ENCODE measurements around the gene KCNQ1.

Gene KCNQ1

GRCh38 chr11:2803186-2804091 lies 358.6 kb downstream of the KCNQ1 start:
- no peaks in the 10 kb centered on the region for H3K9me3 ChIP-seq
- no peak overlapping the region for H3K4me3 ChIP-seq (ENCODE audit: low read depth, low read length)
- no peak for TF ChIP-seq CTCF (IDR thresholded peaks at IDR 0.05; ENCODE audit: low read depth, low read length)
- DNase-seq, result peak; percentile 0
- H3K4me1 ChIP-seq, result no peaks in the 10 kb centered on the region
- H3K36me3 ChIP-seq, result no peaks in the 10 kb centered on the region
- no peaks in the 10 kb centered on the region for H3K27me3 ChIP-seq

- no peak for TF ChIP-seq CTCF (IDR thresholded peaks at IDR 0.05; ENCODE audit: low read depth, low read length)
- no peak overlapping the region for H3K4me3 ChIP-seq (ENCODE audit: low read depth, low read length)
- no peaks in the 10 kb centered on the region for H3K4me1 ChIP-seq
- no peaks in the 10 kb centered on the region for H3K27me3 ChIP-seq
- H3K9me3 ChIP-seq, result no peaks in the 10 kb centered on the region
- DNase-seq, result no peak
- no peaks in the 10 kb centered on the region for H3K36me3 ChIP-seq
Observed at GRCh38 chr11:2804189-2804588, 359.4 kb downstream of the KCNQ1 start.

- Histone ChIP-seq H3K36me3 (no peaks in the 10 kb centered on the region), H3K9me3 (no peaks in the 10 kb centered on the region), H3K27me3 (no peaks in the 10 kb centered on the region), H3K4me1 (no peaks in the 10 kb centered on the region), H3K4me3 (ENCODE audit: low read depth, low read length) (no peak overlapping the region)
- TF ChIP-seq CTCF (IDR thresholded peaks at IDR 0.05; ENCODE audit: low read depth, low read length), result no peak
- no peak for DNase-seq
Observed at GRCh38 chr11:2804701-2805387, 360.0 kb downstream of the KCNQ1 start.

GRCh38 chr11:2805388-2806056 lies 360.7 kb downstream of the KCNQ1 start:
- no peak for DNase-seq
- Histone ChIP-seq H3K4me1 (no peaks in the 10 kb centered on the region), H3K36me3 (no peaks in the 10 kb centered on the region)

GRCh38 chr11:2806351-2807024 lies 361.7 kb downstream of the KCNQ1 start:
- TF ChIP-seq CTCF (IDR thresholded peaks at IDR 0.05; ENCODE audit: low read depth, low read length), result no peak
- no peaks in the 10 kb centered on the region for H3K9me3 ChIP-seq
- H3K36me3 ChIP-seq, result no peaks in the 10 kb centered on the region
- DNase-seq, result peak; percentile 2
- no peaks in the 10 kb centered on the region for H3K27me3 ChIP-seq
- H3K4me3 ChIP-seq (ENCODE audit: low read depth, low read length), result no peak overlapping the region
- no peaks in the 10 kb centered on the region for H3K4me1 ChIP-seq

More at GRCh38 chr11:2805388-2806056, 360.7 kb downstream of the KCNQ1 start:
- Histone ChIP-seq H3K27me3 (no peaks in the 10 kb centered on the region), H3K4me3 (ENCODE audit: low read depth, low read length) (no peak overlapping the region), H3K9me3 (no peaks in the 10 kb centered on the region)
- TF ChIP-seq CTCF (IDR thresholded peaks at IDR 0.05; ENCODE audit: low read depth, low read length), result no peak

Data from BE2C (cell line).